GM19099 (cell line): ENCODE data around the gene ORC1.
A peak's percentile ranks its signal among the peaks of the same experiment; 100 is the strongest.

Experiments
- POLR2A ChIP-seq: IDR thresholded peaks from 3 replicates; pipeline ENCODE4 v1.6.1; 2011; ENCODE audit warnings: low read depth; ENCODE audit not compliant: insufficient read length; ENCODE audit errors: extremely low read depth

The ORC1 gene

GRCh38 chr1:52413410-52413989, 9.3 kb upstream of the ORC1 start:
- TF ChIP-seq POLR2A: no peak

- no peak for TF ChIP-seq POLR2A
These were observed 734 bp upstream of the ORC1 start for GRCh38 chr1:52404975-52405338.

- TF ChIP-seq POLR2A: no peak
These were observed 582 bp downstream of the ORC1 start for GRCh38 chr1:52403566-52404115.

GRCh38 chr1:52402860-52403240, 1.4 kb downstream of the ORC1 start:
- no peak for TF ChIP-seq POLR2A

- TF ChIP-seq POLR2A: no peak
These were observed 4.1 kb downstream of the ORC1 start for GRCh38 chr1:52400131-52400530.

- TF ChIP-seq POLR2A: no peak
These were observed 4.6 kb downstream of the ORC1 start for GRCh38 chr1:52399629-52400028.

- no peak for TF ChIP-seq POLR2A
These were observed 11.0 kb downstream of the ORC1 start for GRCh38 chr1:52393174-52393573.

GRCh38 chr1:52386458-52386857, 17.8 kb downstream of the ORC1 start:
- TF ChIP-seq POLR2A: no peak

GRCh38 chr1:52385376-52385775, 18.8 kb downstream of the ORC1 start:
- TF ChIP-seq POLR2A: no peak

- no peak for TF ChIP-seq POLR2A
These were observed 35.6 kb downstream of the ORC1 start for GRCh38 chr1:52368383-52369172.

GRCh38 chr1:52367272-52367671, 37.0 kb downstream of the ORC1 start:
- no peak for TF ChIP-seq POLR2A

- TF ChIP-seq POLR2A: no peak
These were observed 37.8 kb downstream of the ORC1 start for GRCh38 chr1:52366517-52366827.

GRCh38 chr1:52365746-52366516, 38.3 kb downstream of the ORC1 start, which contains the start of gene CC2D1B:
CC2D1B (minus strand) TSS chr1:52366205; CDS start chr1:52364620, 1,585 bp downstream.
- peak; percentile 97 for TF ChIP-seq POLR2A

- TF ChIP-seq POLR2A: no peak
These were observed 39.0 kb downstream of the ORC1 start for GRCh38 chr1:52365071-52365745.

GRCh38 chr1:52364235-52364839, 39.9 kb downstream of the ORC1 start:
- TF ChIP-seq POLR2A: no peak
